H1 (cell line): ENCODE measurements around the gene ASCC1. TPM values are rescaled to one million over a fixed set of nuclear protein-coding genes. Genes with fewer than 3 reads are reported as not detected.

ENCODE experiments used
- CHD7 ChIP-seq: fragments of 300-600 bp; sonication (generic); IDR thresholded peaks from 2 replicates; pipeline ENCODE4 v1.7.1; 2012; ENCODE audit warnings: low read length, moderate library complexity, mild to moderate bottlenecking, inconsistent platforms; ENCODE audit not compliant: insufficient replicate concordance
- CTCF ChIP-seq, 3 experiments: IDR thresholded peaks; 1 replicate in 2 of 3; 2 replicates in 1 of 3; pipeline versions ENCODE4 v1.5.1 to v1.6.1; 2011; ENCODE audit warnings: low read length in 3 of 3, mild to moderate bottlenecking in 3 of 3, inconsistent platforms in 2 of 3, low read depth in 1 of 3, moderate library complexity in 1 of 3; ENCODE audit not compliant: insufficient read depth in 1 of 3; ENCODE audit errors: control extremely low read depth in 1 of 3
- EGR1 ChIP-seq: IDR thresholded peaks from 2 replicates; pipeline ENCODE4 v1.6.1; 2011; ENCODE audit warnings: low read depth, low read length, borderline replicate concordance
- MAX ChIP-seq: IDR thresholded peaks from 2 replicates; pipeline ENCODE4 v1.6.1; 2012; ENCODE audit warnings: inconsistent platforms
- ZNF274 ChIP-seq: IDR thresholded peaks from 2 replicates; pipeline ENCODE4 v1.7.0; 2012; ENCODE audit warnings: low read length, borderline replicate concordance; ENCODE audit errors: extremely low read depth
- polyA plus RNA-seq, 7 experiments: library from polyadenylated mRNA; depleted of rRNA in 3 of 7; stranded (reverse) in 5 of 7; unstranded in 2 of 7; fragments of >200 nt in 5 of 7; fragments of 200-250 nt in 2 of 7; gene quantifications; 1 replicate in 5 of 7; 2 replicates in 1 of 7; 4 replicates in 1 of 7; pipeline versions ENCODE4 v1.2.1 to v1.2.3, GENCODE V29; 2011 to 2013; ENCODE audit warnings: missing spikeins in 2 of 7, mixed read lengths in 2 of 7
- total RNA-seq: library from RNA; stranded (reverse); fragmentation: NEBNext Ultra II Directional; extraction: Animal tissue kit (Norgen Biotek cat#: 25700); gene quantifications from 2 replicates; pipeline ENCODE4 v1.2.1, GENCODE V29; 2021

ASCC1 gene
- total and polyA plus RNA-seq, 2 of the 8 experiments (the other 6 are each of a cell fraction or from before 2014, with no cell fraction given): 25.6 to 35.8 TPM

- TF ChIP-seq CTCF (IDR thresholded peaks at IDR 0.05; ENCODE audit: control extremely low read depth in 1 of 3, insufficient read depth in 1 of 3, low read depth in 1 of 3, low read length in 3 of 3) (no peak), MAX (no peak), EGR1 (no peak), ZNF274 (no peak), CHD7 (no peak)
- TF ChIP-seq, all 59 proteins: peak for 0
These were observed 123.1 kb downstream of the ASCC1 start (continued) for GRCh38 chr10:72092987-72093386.
